NT2/D1 (cell line): Measurements from ENCODE around the gene ZMYND10.
A peak's percentile ranks its signal among the peaks of the same experiment; 100 is the strongest.

Source experiments
- DNase-seq: peaks from one replicate; pipeline ENCODE4 v3.0.0-alpha.2; 2011; ENCODE audit warnings: low read depth, low spot score
- H3K27me3 ChIP-seq: 2 replicates; pipeline ENCODE4 v1.6.0; 2011; ENCODE audit warnings: mild to moderate bottlenecking; ENCODE audit not compliant: insufficient read length, insufficient read depth
- H3K36me3 ChIP-seq: 2 replicates; pipeline ENCODE4 v1.6.1; 2011; ENCODE audit warnings: mild to moderate bottlenecking, low read length, mixed read lengths; ENCODE audit not compliant: insufficient read depth, insufficient read length
- H3K4me1 ChIP-seq: 2 replicates; pipeline ENCODE4 v1.5.1; 2011; ENCODE audit not compliant: insufficient read depth, insufficient read length
- H3K4me3 ChIP-seq: 2 replicates; pipeline ENCODE4 v1.5.1; 2011; ENCODE audit warnings: low read depth; ENCODE audit not compliant: insufficient read length
- H3K9ac ChIP-seq: 2 replicates; pipeline ENCODE4 v1.6.0; 2011; ENCODE audit warnings: low read depth; ENCODE audit not compliant: insufficient read length
- H3K9me3 ChIP-seq: 2 replicates; pipeline ENCODE4 v1.5.1; 2011; ENCODE audit warnings: mild to moderate bottlenecking, low read length; ENCODE audit not compliant: insufficient read depth
- SUZ12 ChIP-seq: IDR thresholded peaks from 2 replicates; pipeline ENCODE4 v1.6.1; 2011; ENCODE audit not compliant: insufficient read length, insufficient read depth; ENCODE audit errors: extremely low read depth
- YY1 ChIP-seq: IDR thresholded peaks from 2 replicates; pipeline ENCODE4 v1.6.1; 2011; ENCODE audit not compliant: insufficient read length, insufficient read depth
- ZNF274 ChIP-seq: IDR thresholded peaks from 2 replicates; pipeline ENCODE4 v1.6.1; 2011; ENCODE audit warnings: mild to moderate bottlenecking, low read depth, low read length

ZMYND10 gene

GRCh38 chr3:50352781-50353180 is 7.2 kb upstream of the ZMYND10 start:
- Histone ChIP-seq H3K9me3 (no peaks in the 10 kb centered on the region), H3K4me1 (peaks cover 16% of the 10 kb centered on the region), H3K4me3 (no peak overlapping the region), H3K9ac (peak overlapping the region; percentile 17), H3K36me3 (peaks cover 77% of the 10 kb centered on the region), H3K27me3 (no peaks in the 10 kb centered on the region)
- DNase-seq: no peak
- TF ChIP-seq SUZ12 (no peak), ZNF274 (no peak), YY1 (no peak)

GRCh38 chr3:50351323-50351697 is 5.8 kb upstream of the ZMYND10 start:
- no peak for DNase-seq
- Histone ChIP-seq H3K36me3 (peaks cover 68% of the 10 kb centered on the region), H3K9me3 (no peaks in the 10 kb centered on the region), H3K27me3 (peaks cover 1% of the 10 kb centered on the region), H3K9ac (peak overlapping the region; percentile 66), H3K4me1 (peaks cover 9% of the 10 kb centered on the region), H3K4me3 (peak overlapping the region; percentile 100)
- TF ChIP-seq YY1 (no peak), ZNF274 (no peak), SUZ12 (no peak)

GRCh38 chr3:50350527-50351322 is 5.2 kb upstream of the ZMYND10 start, which contains the start of the genes CYB561D2 and NPRL2:
Gene CYB561D2 (plus strand): TSS chr3:50350862. CDS start chr3:50351434, 572 bp downstream.
Gene NPRL2 (minus strand): TSS chr3:50350775. CDS start chr3:50350652, 123 bp downstream.
- peak within 1 kb of the TSS; percentile 100 for H3K4me3 ChIP-seq
- peak within 1 kb of the TSS; percentile 96 for H3K9ac ChIP-seq
- TF ChIP-seq YY1 (no peak), ZNF274 (no peak), SUZ12 (no peak)
- peaks cover 8% of the 10 kb centered on the region for H3K4me1 ChIP-seq
- peak; percentile 85 for DNase-seq
- no peaks in the 10 kb centered on the region for H3K9me3 ChIP-seq
- peaks cover 5% of the 10 kb centered on the region for H3K27me3 ChIP-seq
- H3K36me3 ChIP-seq: peaks cover 62% of the 10 kb centered on the region

GRCh38 chr3:50350213-50350526 is 4.6 kb upstream of the ZMYND10 start:
- Histone ChIP-seq H3K4me3 (peak overlapping the region; percentile 100), H3K4me1 (peaks cover 9% of the 10 kb centered on the region), H3K9ac (peak overlapping the region; percentile 96), H3K9me3 (no peaks in the 10 kb centered on the region), H3K27me3 (peaks cover 10% of the 10 kb centered on the region), H3K36me3 (peaks cover 56% of the 10 kb centered on the region)
- TF ChIP-seq ZNF274: no peak
- no peak for TF ChIP-seq YY1
- TF ChIP-seq SUZ12: no peak
- DNase-seq: no peak

- TF ChIP-seq YY1: no peak
- TF ChIP-seq SUZ12: no peak
- TF ChIP-seq ZNF274: no peak
- H3K9ac ChIP-seq: no peak overlapping the region
Observed at GRCh38 chr3:50347187-50347813, 1.8 kb upstream of the ZMYND10 start.

GRCh38 chr3:50345008-50345407 is 524 bp downstream of the ZMYND10 start:
- H3K9me3 ChIP-seq: no peaks in the 10 kb centered on the region
- no peak for DNase-seq
- H3K9ac ChIP-seq: peak overlapping the region; percentile 74
- no peak for TF ChIP-seq ZNF274
- TF ChIP-seq YY1: no peak
- no peak for TF ChIP-seq SUZ12
- peak overlapping the region; percentile 31 for H3K4me3 ChIP-seq
- H3K27me3 ChIP-seq: peaks cover 40% of the 10 kb centered on the region
- peaks cover 23% of the 10 kb centered on the region for H3K36me3 ChIP-seq
- H3K4me1 ChIP-seq: peaks cover 16% of the 10 kb centered on the region

More at GRCh38 chr3:50347187-50347813, 1.8 kb upstream of the ZMYND10 start:
- Histone ChIP-seq H3K9me3 (no peaks in the 10 kb centered on the region), H3K4me1 (peaks cover 15% of the 10 kb centered on the region), H3K4me3 (no peak overlapping the region), H3K36me3 (peaks cover 32% of the 10 kb centered on the region), H3K27me3 (peaks cover 29% of the 10 kb centered on the region)
- DNase-seq: no peak

GRCh38 chr3:50342813-50343633 is 2.5 kb downstream of the ZMYND10 start:
- Histone ChIP-seq H3K9me3 (no peaks in the 10 kb centered on the region), H3K27me3 (peaks cover 40% of the 10 kb centered on the region), H3K4me1 (peaks cover 18% of the 10 kb centered on the region), H3K4me3 (no peak overlapping the region), H3K9ac (no peak overlapping the region), H3K36me3 (peaks cover 8% of the 10 kb centered on the region)
- TF ChIP-seq ZNF274: no peak
- no peak for TF ChIP-seq YY1
- TF ChIP-seq SUZ12: no peak
- no peak for DNase-seq
